Mesothelial cell of epicardium (in vitro differentiated cells): ENCODE measurements around the gene SRRM2. TPM values are rescaled to one million over a fixed set of nuclear protein-coding genes. Genes with fewer than 3 reads are reported as not detected.

Experiments
- DNase-seq, 2 experiments: peaks; one replicate each; pipeline ENCODE4 v3.0.0; 2021; ENCODE audit warnings: low spot score in 2 of 2; ENCODE audit not compliant: unreplicated experiment in 2 of 2
- H3K27ac Mint-ChIP-seq: 2 replicates; pipeline ENCODE4 v1.8.0; 2021; ENCODE audit warnings: mixed read lengths
- H3K27me3 Mint-ChIP-seq: 2 replicates; pipeline ENCODE4 v1.8.0; 2021; ENCODE audit warnings: low read depth, mixed read lengths
- H3K36me3 Mint-ChIP-seq: 2 replicates; pipeline ENCODE4 v1.8.0; 2021; ENCODE audit warnings: mixed read lengths
- H3K4me1 Mint-ChIP-seq: 2 replicates; pipeline ENCODE4 v1.8.0; 2021; ENCODE audit warnings: mixed read lengths
- H3K4me3 Mint-ChIP-seq: 2 replicates; pipeline ENCODE4 v1.8.0; 2021; ENCODE audit warnings: mild to moderate bottlenecking, moderate library complexity, mixed read lengths
- H3K9me3 Mint-ChIP-seq: 2 replicates; pipeline ENCODE4 v1.8.0; 2021; ENCODE audit warnings: mixed read lengths
- CTCF ChIP-seq: fragments of 200-600 bp; sonication (generic); IDR thresholded peaks from one replicate; pipeline ENCODE4 v1.5.0; 2021; ENCODE audit warnings: antibody characterized with exemption; ENCODE audit not compliant: unreplicated experiment
- total RNA-seq: library from RNA; stranded (reverse); gene quantifications from 3 replicates; pipeline ENCODE4 v1.2.1, GENCODE V29; 2021

Gene SRRM2
- total RNA-seq, 1 donor from 2014 or later, result 854 TPM

- Mint-ChIP-seq H3K27me3 (peaks cover 33% of the 10 kb centered on the region), H3K4me3 (no peak overlapping the region), H3K9me3 (peaks cover 28% of the 10 kb centered on the region), H3K36me3 (no peaks in the 10 kb centered on the region), H3K4me1 (no peaks in the 10 kb centered on the region), H3K27ac (no peak overlapping the region)
- TF ChIP-seq CTCF, result no peak
- no peak for DNase-seq
Measured at GRCh38 chr16:2806286-2806685, 53.8 kb downstream of the SRRM2 start.

DNA sequence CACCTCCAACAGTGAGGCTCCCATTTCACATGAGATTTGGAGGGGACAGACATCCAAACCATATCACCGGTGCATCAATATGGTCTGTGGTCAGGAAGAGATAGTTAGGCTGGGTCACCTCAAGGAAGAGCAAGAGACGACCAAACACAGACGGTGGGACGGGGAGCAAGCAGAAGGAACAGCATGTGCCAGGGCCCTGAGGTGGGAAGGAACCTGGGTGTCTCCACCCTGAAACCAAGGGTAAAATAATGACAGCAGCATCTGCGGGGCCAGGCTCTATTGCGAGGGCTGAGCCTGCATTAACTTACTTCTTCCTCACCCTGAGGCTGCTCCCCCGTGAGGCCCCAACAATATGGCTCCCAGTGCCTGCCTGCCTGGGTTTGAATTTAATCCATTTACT is 55.7 kb downstream of the SRRM2 start:
- H3K27me3 Mint-ChIP-seq, result peaks cover 34% of the 10 kb centered on the region
- no peak for TF ChIP-seq CTCF

GRCh38 chr16:2809149-2809760 is 56.8 kb downstream of the SRRM2 start:
- peaks cover 34% of the 10 kb centered on the region for H3K27me3 Mint-ChIP-seq
- H3K9me3 Mint-ChIP-seq, result peaks cover 17% of the 10 kb centered on the region

More for the DNA sequence above, 55.7 kb downstream of the SRRM2 start:
- no peaks in the 10 kb centered on the region for H3K4me1 Mint-ChIP-seq
- H3K4me3 Mint-ChIP-seq, result no peak overlapping the region
- DNase-seq, result no peak
- H3K27ac Mint-ChIP-seq, result no peak overlapping the region
- peaks cover 24% of the 10 kb centered on the region for H3K9me3 Mint-ChIP-seq
- H3K36me3 Mint-ChIP-seq, result no peaks in the 10 kb centered on the region

DNA sequence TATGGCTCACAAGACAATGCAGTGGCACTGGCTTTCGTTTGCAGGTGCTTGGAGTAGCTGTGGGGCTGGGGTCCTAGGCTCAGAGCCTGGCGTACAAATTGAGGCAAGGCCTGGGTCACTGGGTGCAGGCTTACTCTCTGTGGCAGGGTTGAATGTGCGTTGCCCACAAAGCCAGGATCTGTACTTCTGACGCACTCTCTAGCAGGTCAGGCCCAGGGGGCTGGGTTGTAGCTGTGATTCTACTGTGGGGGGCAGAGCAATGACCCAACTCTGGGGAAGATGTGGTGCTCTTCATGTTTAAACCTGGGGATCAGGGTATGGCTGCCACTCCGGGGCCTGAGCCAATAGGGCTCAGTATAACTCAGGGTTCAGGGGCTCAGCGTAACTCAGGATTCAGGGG is 58.2 kb downstream of the SRRM2 start:
- no peak overlapping the region for H3K27ac Mint-ChIP-seq
- H3K4me1 Mint-ChIP-seq, result no peaks in the 10 kb centered on the region
- H3K36me3 Mint-ChIP-seq, result no peaks in the 10 kb centered on the region
- H3K4me3 Mint-ChIP-seq, result no peak overlapping the region
- DNase-seq, result no peak
- H3K9me3 Mint-ChIP-seq, result peaks cover 9% of the 10 kb centered on the region
- TF ChIP-seq CTCF, result no peak
- H3K27me3 Mint-ChIP-seq, result peaks cover 35% of the 10 kb centered on the region

More at GRCh38 chr16:2809149-2809760, 56.8 kb downstream of the SRRM2 start:
- Mint-ChIP-seq H3K4me1 (no peaks in the 10 kb centered on the region), H3K36me3 (no peaks in the 10 kb centered on the region), H3K4me3 (no peak overlapping the region), H3K27ac (no peak overlapping the region)
- DNase-seq, result no peak
- TF ChIP-seq CTCF, result no peak

DNA sequence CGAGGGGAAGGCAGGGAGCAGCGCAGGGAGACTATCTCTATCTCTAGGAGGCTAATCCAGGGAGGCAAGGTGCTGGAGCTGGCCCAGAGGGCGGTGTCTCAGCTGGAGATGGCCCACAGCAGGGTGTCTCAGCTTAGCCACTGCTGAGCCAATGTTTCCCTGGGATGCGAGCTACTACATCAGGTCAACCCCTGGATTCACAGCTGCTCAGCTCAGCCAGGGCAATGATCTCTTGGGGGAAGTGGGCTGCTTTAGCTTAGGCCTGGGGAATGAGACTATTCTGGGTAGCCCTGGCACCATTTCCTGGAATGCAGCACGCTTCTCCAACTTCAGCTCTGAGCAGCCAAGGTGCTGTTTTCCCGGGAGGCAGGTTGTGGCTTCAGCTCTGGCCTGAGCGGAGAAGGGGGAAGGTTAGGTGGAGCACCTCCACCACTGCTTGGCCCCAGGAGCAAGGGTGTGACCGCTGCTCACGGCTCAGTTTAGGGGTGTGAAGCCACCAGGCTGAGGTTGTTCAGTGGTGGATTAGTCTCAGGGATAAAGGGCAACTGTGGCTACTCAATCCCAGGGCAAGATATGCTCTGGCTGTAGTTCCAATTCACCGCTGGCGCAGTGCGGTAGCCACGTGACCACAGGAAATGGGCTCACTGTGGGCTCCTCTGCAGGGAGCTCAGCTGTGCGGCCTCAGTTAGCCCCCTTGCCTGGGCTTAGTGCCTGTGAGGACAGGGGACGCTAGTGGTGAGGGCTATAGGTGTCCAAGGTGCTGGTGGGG is 59.4 kb downstream of the SRRM2 start:
- Mint-ChIP-seq H3K4me3 (no peak overlapping the region), H3K36me3 (no peaks in the 10 kb centered on the region), H3K9me3 (peaks cover 9% of the 10 kb centered on the region), H3K27me3 (peaks cover 31% of the 10 kb centered on the region), H3K4me1 (no peaks in the 10 kb centered on the region), H3K27ac (no peak overlapping the region)
- no peak for TF ChIP-seq CTCF
- DNase-seq, result no peak
